GM21786 (cell line): ENCODE data around the gene NFIC.
"Not testable (repeated sequence)": the region's sequence is repeated elsewhere in the genome, so short reads cannot be mapped to it uniquely, and the experiment has no call there.

Source experiments
- ATAC-seq: cut with Tn5 transposase; IDR thresholded peaks from one replicate; pipeline ENCODE4 v1.9.1; 2021; ENCODE audit not compliant: unreplicated experiment

Gene NFIC

DNA sequence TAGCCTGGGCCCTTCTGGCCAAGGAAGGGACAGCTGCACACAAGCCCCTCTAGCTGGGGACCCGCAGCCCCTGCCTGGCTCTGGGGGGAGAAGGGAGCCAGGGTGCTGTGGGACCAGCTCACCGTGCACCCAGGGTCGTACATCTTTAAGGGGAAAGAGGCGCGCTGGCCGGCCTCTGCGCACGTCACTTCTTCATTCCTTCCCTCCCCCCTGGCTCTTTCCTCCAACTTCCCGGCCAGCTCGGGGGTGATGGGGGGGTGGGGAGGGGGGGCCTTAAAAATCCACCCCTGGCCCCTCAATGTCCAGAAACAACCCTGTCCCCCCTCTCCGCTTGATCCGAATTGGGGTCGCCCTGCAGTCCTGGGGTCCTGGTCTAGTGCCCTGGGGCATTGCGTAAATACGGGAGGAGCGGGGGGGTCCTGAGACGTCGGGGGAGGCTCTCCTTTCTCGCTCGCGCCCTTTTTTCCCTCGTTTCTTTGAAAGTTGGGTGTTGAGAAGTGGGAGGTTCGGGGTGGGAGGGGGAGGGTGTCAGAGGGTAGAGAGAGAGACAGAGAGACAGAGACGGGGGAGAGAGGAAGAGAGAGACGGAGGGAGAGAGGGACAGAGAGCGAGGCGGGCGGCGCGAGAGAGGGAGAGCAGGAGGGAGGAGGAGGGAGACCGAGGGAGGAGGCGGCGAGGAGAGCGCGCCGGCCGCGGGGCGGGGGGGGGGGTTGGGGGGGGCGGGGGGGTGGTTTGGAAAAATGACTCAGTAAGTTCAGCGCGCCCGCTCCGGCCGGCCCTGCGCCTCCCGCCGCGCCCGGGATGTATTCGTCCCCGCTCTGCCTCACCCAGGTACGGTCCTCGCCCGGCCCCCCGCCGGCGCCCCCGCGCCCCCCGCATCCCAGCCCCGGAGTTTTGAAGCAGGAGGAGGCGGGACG is at the start of gene NFIC:
Gene NFIC (plus strand): TSS at position 748 of the 917 bp plus-strand sequence. CDS start 54 bp downstream, at position 802.
- no peak for ATAC-seq

DNA sequence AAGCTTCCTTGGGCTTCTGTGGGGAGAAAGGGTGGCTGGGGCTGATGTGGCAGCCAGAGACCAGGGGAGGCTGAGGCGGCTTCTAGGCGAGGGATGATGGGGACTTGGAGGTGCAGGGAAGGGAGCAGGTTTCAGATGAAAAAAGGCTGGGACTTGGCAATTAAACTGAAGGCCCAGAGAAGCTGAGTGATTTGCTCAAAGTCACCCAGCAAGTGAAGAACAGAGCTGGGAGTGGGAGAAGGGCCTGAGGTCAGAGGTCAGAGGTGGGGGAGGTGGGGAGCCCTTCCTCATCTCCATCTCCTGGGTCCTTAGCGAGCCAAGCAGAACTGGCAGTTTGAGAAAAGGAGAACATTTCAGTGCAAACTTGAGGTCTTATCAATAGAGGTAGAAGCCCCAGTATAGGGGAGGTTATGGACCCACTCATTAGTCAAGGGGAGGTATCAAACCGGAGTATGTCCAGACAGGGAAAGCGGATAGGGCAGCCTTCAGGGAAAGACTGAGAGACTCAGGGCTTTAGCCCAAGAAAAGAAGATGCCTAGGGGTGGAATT is 49.6 kb upstream of the NFIC start:
- no peak for ATAC-seq

DNA sequence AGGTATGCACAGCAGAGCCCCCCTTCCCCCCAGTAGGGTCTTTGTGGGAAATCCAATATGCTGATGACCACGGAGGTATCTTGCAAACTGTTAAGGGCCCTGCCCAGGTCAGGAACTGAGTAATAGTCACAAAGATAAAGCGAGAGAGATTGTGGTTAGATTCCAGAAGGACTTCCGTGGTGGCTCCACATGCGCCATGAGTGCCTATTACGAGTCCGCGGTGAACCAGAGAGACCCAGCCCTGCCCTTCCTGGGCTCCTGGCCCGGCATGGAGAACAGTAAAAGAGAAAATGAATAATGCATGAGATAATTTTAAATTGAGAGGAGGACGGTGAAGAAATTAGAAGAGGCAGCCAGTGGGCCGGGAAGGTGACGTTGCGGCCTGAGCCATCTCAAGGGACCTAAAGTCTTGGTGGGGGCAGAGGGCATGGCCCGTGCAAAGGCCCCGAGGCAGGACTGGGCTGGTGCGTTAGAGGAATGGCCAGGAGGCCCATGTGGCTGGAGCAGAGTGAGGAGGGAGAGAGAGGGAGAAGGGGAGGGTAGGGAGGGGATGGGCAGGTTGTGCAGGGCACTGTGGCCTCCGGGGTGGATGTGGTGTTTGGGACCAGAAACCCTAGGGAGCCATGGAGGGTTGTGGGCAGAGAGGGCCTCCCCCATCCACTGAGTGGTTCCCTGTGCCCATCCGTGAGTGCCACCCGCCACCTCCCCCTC is 46.6 kb upstream of the NFIC start:
- no peak for ATAC-seq

DNA sequence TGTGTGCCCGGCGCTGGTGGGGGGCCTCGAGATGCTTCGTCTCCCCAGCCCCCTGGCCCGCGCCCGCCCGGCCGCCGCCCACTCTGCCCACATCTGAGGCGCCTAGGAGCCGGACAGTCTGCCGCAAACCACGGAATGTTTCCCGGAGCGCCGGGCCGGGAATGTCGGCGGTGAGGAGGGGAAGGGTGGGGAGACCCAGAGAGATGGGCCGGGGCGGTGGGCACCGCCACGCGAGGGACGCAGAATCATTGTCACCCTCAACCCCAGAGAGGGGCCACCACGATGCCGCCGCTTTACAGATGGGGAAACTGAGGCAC is 46.1 kb upstream of the NFIC start:
- ATAC-seq, result no peak

DNA sequence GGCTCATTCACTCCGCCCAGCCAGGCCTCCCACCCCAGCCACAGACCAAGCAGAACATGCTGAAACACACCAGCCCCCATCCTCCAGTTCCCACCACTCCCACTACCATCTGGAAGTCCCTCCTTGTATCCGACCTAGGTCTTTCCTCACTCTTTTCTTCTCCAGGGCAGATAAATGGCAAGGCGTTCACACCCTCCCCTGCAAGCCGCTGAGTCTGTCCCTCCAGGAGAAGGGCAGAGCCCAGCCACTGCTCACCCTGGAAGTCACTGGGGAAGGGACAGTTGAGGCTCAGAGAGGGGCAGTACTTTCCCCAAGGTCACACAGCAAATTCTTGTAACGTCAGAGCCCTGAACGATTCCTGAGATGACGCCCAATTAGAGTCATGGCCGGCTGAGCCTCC is 45.5 kb upstream of the NFIC start:
- no peak for ATAC-seq

DNA sequence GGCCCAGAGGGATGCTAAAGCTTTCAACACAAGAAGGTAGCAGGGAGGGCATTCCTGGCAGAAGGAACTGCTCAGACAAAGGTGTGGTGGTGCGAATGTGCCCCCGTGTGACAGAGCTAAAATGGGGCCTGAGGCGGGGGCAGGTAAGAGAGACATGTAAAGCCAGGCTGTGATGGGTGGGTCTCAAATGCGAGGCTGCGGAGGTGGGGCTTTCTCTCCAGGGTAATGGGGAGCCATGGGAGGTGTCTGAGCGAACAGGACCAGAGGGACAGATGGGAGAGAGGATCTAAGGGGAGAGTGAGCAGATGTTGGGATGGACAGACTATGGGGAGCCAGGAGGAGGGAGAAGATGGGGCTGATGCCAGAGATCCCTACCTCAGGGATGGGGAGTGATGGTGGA is 44.7 kb upstream of the NFIC start:
- ATAC-seq, result no peak

DNA sequence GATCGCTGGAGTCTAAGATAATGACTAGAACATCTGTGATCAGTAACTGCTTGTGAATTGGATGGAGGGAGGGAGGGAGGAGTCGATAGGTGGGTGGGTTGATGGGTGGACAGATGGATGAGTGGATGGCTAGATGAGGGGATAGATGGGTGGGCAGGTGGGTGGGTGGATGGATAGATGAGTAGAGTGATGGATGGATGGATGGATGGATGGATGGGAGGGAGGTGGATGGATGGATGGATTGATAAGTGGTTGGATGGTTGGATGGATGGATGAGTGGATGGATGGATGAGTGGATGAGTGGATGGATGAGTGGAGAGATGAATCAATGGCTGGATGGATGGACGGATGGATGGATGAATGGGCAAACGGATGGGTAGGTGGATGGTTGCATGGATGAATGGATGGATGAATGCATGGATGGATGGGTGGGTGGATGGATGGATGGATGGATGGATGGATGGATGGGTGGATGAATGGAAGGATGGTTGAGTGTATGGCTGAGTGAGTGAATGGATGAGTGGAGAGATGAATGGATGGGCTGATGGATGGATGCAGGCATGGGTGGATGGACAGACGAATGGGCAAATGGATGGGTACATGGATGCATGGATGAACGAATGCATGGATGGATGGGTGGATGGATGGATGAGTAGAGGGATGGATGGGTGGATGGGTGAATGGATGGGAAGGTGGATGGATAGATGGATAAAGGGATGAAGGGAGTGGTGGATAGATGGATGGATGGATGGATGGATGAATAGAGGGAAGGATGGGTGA is 44.0 kb upstream of the NFIC start:
- no peak for ATAC-seq

DNA sequence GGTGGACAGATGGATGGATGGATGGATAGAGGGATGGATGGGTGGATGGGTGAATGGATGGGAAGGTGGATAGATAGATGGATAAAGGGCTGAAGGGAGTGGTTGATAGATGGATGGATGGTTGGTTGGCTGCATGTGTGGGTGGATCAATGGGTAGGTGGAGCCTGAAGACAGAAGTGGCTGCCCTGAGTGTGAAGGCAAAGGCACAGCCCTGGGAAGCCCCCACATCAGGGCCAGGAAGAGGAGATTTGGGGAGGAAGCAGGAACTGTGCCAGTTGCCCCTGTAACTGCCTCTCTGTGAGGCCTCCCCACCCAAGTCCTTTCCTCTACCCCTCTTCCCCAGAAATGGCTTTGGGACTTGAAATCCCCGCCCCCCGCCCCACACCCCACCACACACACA is 43.4 kb upstream of the NFIC start:
- ATAC-seq, result no peak

DNA sequence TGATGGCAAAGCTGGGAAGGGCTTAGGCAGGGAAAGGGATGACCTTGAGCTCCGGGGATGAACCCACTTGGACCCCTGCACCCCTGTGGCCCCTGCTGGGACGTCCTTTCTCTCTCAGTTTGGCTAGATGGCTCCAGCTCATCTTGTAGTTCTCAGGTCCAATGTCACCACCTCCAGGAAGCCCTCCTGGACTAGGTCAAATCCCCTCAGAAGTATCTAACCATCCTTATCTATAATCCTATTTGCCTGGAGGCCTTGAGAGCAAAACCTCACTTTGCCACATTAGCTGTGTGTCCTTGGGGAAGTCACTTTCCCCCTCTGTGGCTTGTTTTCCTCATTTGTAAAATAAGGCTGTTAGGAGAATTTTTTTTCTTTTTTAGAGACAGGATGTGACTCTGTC is 42.7 kb upstream of the NFIC start:
- no peak for ATAC-seq

DNA sequence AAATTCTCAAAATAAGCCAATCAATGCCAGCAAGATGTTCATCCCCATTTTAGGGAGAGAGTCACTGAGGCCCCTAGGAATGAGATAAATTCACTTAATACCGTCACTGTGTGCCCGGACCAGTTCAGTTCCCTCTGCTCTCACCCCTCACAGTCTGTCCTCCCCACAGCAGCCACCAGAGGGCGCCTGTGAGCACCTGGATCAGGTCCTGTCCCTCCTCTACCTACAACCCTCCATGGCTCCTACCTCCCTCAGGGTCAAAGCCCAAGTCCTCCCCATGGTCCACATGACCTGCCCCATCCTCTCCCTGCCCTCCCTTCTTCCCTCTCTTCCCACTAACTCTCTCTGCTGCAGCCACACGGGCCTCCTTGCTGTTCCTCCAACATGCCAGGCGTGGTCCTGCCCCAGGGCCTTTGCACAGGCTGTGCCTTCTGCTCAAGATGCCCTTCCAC is 42.0 kb upstream of the NFIC start:
- ATAC-seq, result no peak

DNA sequence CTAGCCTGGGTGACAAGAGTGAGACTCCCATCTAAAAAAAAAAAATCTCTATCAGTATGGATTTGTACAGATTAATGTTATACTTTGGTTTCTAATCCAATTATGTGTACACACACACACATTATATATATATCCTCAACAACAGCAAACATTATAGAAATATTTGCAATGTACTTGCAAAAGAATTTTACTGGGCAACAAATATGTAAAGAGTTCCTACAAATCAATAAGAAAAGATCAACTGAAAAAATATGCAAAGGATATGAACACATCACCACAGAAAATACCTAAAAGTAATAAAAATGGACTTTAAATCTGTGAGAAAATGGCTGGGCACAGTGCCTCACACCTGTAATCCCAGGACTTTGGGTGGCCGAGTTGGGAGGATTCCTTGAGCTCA is 40.9 kb upstream of the NFIC start:
- ATAC-seq, result no peak

DNA sequence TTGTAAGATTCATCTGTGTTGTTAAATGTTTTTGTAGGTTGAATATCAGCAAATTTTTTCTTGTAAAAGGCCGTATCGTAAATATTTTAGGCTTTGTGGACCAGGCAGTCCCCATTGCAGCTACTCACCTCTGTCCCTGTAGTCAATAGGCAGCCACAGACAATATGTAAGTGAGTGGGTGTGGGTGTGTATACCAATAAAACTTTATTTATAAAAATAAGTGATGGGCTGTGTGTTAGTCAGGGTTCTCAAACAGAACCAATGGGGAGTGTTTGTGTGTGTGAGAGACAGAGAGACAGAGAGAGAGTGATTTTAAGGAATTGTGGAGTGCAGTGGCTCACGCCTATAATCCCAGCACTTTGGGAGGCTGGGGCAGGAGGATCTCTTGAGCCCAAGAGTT is 37.6 kb upstream of the NFIC start:
- no peak for ATAC-seq

DNA sequence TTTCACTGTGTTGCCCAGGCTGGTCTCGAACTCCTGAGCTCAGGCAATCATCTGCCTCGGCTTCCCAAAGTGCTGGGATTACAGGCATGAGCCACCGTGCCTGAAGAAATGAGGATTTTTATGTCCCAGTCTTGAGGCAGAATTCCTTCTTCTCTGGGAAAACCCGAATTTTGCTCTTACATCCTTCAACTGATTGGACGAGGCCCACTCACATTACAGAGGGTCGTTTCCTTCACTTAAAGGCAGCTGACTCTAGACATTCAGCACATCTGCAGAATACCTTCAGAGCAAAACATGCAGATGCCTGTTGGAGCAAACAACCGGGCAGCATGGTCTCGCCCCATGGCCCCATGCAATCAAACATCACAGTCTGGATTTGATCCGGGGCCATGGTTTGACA is 36.3 kb upstream of the NFIC start:
- no peak for ATAC-seq

DNA sequence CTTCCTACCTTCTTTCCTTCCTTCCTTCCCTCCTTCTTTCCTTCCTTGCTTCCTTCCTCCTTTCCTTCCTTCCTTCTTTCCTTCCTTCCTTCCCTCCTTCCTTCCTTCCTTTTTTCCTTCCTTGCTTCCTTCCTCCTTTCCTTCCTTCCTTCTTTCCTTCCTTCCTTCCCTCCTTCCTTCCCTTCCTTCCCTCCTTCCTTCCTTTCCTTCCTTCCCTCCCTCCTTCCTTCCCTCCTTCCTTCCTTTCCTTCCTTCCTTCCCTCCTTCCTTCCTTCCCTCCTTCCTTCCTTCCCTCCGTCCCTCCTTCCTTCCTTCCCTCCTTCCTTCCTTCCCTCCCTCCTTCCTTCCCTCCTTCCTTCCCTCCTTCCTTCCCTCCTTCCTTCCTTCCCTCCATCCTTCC is 34.2 kb upstream of the NFIC start:
- not testable (repeated sequence) for ATAC-seq

DNA sequence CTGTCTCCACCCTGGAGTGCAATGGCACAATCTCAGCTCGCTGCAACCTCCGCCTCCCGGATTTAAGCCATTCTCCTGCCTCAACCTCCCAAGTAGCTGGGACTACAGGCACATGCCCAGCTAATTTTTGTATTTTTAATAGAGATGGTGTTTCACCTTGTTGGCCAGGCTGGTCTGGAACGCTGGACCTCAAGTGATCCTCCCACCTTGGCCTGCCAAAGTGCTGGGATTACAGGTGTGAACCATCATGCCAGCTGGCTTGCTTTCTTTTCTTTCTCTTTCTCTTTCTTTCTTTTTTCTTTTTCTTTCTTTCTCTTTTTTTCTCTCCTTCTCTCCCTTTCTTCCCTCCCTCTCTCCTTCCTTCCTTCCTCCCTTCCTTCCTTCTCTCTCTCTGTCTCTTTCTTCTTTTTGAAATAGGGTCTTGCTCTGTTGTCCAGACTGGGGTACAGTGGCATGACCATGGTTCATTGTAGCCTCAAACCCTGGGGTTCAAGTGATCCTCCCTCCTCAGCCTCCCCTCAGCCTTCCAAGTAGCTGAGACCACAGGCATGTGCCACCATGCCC is 33.3 kb upstream of the NFIC start:
- ATAC-seq, result no peak

DNA sequence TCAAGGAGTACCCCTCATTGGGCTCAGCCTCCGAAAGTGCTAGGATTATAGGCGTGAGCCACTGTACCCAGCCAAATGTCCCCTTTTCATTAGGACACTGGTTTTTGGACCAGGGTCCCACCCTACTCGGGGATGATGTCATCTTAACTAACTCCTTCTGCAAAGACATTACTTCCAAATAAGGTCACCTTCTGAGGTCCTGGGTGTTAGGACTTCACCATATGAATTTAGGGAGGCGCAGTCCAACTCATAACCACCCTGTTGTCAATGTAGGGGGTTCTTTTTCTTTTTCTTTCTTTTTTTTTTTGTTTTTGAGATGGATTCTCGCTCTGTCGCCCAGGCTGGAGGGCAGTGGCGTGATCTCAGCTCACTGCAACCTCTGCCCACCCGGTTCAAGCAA is 32.7 kb upstream of the NFIC start:
- ATAC-seq, result no peak

DNA sequence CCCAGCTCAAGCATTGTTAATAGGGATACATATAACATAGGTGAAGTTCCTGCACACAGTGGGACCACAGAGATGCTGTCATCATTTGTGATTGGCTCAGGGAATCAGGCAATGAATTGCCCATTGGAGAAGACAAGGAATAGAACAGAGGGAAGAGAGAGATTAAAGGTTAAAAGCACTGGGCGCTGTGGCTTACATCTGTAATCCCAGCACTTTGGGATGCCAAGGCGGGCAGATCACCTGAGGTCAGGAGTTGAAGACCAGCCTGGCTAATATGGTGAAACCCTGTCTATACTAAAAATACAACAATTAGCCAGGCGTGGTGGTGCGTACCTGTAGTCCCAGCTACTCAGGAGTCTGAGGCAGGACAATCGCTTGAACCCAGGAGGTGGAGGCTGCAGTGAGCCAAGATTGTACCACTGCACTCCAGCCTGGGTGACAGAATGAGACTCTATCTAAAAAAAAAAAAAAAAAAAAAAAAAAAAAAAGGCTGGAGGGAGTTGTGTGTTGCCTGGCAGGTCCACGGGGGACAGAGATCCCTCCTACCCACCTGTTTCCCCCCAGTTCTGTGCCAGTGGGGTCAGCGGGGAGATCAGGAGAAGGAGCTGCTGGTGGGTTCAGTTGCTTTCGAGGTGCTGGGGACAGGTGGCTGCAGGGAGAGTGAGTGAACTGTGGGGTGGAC is 31.5 kb upstream of the NFIC start:
- ATAC-seq, result not testable (repeated sequence)

DNA sequence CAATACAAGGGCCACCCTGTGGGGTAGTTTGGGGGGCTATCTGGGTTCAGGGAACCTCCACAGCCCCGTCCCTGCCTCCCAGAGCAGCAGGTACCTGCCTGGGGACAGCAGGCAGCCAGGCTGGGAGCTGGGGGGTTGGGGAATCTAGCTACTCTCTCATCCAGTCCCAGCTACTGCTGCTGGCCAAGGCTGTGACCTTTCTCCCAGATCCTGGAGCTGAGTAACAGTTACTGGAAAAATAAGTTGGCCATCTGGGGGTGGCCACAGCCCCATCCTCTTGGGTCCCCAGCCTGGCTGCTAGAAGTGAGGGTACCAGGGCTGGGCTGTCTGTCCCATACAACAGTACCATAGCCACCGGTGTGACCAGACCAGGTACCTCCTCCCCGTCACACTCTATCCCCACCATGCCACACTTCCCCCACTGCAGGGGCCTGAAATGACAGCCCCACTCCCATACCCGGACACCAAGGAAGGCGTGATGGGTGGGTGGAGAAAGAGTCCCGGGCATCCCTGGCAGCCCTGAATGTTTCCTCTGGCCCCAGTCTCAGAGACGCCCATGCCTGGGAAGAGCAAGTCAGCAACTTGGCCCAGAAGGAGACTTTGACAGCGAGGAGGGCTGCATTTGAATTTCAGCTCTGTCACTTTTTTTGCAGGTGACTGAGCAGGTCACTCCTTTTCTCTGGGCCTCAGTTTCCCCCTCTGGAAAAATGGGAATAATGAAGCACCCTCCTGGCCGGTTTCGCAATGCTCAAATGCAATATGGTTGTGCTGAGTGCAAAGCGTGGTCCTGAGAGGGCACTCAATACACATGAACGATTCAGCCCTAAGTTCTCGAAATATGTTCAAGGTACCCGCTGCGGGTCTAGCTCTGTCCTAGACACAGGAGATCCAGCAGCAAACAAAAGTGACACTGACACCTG is 30.7 kb upstream of the NFIC start:
- ATAC-seq, result no peak

DNA sequence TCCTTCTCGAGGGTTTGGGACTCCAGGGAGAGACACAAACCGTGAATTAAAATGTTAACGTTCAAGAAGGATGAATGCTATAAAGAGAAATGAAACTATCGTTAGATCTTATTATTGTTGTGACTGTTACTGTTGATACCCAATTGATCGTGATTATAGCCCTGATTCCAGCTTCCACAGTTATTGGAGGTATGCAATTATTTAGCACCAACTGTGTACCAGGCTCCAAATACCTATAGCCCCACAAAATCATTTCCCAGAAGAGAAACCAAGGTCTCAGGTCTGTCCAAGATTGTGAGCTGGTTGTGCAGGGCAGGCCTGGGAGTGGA is 30.1 kb upstream of the NFIC start:
- ATAC-seq, result no peak
